Fibroblast of villous mesenchyme (primary cell): ENCODE data around the gene MAEA. TPM values are rescaled to one million over a fixed set of nuclear protein-coding genes. Genes with fewer than 3 reads are reported as not detected.

Experiments used
- DNase-seq: peaks from one replicate; pipeline ENCODE4 v3.0.0-alpha.2; 2010; ENCODE audit warnings: low read depth
- H3K4me3 ChIP-seq: 2 replicates; pipeline ENCODE4 v1.5.1; 2011; ENCODE audit warnings: low read depth, mild to moderate bottlenecking, low read length
- total RNA-seq: library from RNA; depleted of rRNA; stranded (reverse); fragments of >200 nt; gene quantifications from 2 replicates; pipeline ENCODE4 v1.2.3, GENCODE V29; 2012
- TF ChIP-seq, protein P1 (sequence below): IDR thresholded peaks from 2 replicates; pipeline ENCODE4 v1.5.1; 2012; ENCODE audit warnings: low read depth, mild to moderate bottlenecking, low read length; ENCODE audit not compliant: insufficient read depth

Gene MAEA
- total RNA-seq, 1 donor, result 59.6 TPM

DNA sequence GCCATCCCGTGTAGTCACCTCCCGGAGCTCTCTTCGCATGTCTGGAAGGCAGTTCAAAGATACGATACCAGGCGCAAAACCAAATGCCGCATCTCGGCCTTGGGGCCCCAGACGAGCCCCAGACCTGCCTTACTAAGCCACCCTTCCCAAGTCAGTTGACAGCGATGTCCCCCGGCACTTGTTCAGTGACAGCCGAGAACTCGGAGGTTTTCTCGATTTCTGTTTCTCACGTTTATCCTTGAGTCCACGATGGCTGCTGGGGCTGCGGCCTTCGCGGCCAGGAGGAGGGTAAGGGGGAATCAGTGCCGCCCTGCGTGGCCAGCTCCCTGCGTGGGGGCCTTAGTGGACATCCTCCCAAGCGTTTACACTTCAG is 7.3 kb downstream of the MAEA start:
- TF ChIP-seq, protein P1, sequence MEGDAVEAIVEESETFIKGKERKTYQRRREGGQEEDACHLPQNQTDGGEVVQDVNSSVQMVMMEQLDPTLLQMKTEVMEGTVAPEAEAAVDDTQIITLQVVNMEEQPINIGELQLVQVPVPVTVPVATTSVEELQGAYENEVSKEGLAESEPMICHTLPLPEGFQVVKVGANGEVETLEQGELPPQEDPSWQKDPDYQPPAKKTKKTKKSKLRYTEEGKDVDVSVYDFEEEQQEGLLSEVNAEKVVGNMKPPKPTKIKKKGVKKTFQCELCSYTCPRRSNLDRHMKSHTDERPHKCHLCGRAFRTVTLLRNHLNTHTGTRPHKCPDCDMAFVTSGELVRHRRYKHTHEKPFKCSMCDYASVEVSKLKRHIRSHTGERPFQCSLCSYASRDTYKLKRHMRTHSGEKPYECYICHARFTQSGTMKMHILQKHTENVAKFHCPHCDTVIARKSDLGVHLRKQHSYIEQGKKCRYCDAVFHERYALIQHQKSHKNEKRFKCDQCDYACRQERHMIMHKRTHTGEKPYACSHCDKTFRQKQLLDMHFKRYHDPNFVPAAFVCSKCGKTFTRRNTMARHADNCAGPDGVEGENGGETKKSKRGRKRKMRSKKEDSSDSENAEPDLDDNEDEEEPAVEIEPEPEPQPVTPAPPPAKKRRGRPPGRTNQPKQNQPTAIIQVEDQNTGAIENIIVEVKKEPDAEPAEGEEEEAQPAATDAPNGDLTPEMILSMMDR, result no peak
- H3K4me3 ChIP-seq, result no peak overlapping the region
- no peak for DNase-seq

DNA sequence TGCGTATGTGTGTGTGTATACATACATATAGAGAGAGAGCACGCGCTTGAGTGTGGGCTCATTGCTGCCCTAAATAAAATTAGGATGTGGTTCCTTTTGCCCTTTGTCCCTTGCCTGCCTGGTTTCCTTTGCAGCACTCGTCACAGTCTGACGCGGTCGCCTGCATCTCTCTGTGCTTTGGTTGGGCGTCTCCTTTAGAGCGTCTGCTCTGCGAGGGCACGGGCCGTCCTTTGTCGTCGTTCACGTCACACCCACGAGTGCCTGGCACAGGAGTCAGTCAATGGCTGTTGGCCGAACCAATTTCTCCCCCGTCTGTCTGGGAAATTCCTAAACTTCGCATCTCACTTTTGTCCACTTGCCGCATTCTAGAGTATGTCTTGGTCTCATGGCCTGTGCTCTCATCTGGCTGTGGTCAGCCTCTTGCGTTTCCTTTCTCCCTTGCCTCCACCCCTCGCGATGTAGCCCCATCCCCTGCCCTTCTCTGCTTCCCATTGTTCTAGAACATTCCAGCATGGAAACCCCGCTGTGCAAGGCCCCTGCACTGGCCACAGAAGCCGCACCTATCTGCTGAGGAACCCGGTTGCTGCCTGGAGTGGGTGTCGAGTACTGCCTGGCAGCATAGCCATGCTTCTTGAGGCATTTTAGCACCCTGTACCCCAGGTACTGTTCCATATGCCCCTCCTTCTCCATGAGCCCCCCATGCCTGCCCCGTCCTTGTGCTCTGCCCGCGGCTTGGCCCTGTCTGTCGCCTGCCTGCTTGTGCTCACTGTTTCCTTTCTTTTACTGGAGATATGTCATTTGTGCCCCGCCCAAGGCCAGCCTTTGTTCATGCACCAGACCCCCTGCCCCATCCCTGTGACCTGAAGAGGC is 8.0 kb downstream of the MAEA start:
- DNase-seq, result no peak
- no peak overlapping the region for H3K4me3 ChIP-seq
- TF ChIP-seq, protein P1, result no peak

DNA sequence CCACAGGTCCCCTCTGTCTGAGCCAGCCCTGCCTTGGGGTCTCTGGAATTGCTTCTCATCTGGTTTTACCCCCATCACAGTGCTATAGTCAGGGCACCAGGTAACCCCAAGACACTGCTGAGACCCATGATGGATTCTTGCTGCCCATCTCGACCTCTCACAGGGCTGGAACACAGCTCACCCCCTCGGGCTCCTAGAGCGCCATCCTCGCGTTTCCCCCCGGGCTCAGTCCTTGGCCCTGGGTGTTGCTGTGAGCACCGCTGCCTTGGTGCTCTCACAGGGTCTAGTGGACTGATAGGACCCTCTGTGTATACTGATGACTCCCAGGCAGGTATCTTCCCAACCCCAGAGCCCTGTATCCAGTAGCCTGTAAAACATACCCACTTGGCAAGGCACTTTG is 8.8 kb downstream of the MAEA start:
- DNase-seq, result no peak
- no peak overlapping the region for H3K4me3 ChIP-seq
- TF ChIP-seq, protein P1, result no peak

DNA sequence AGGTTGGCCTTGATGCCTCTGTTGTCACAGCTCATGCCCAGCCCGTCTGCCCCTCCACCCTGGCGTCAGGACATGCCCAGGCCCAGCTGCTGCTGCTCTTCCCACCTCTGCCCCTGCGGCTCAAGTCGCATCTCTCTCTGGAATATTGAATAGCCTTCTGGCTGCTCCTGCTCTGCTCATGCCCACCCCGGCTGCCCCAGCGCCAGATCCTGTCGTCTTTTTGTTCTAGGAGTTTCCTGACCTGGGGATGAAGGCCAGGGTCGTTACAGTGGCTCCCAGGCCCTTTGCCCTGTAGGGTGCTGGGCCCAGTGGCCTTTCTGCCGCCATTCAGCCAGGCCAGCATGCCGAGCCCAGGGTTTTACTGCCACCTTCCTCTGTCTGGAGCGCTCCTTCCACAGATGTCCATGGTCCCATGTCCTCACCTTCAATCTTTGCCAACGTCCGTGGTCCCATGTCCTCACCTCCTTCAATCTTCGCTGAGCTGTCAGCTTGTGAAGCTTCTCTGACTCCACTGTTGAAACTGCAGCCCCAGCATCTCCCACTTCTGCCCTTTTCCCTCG is 9.7 kb downstream of the MAEA start:
- TF ChIP-seq, protein P1, result no peak
- H3K4me3 ChIP-seq, result no peak overlapping the region
- DNase-seq, result no peak

DNA sequence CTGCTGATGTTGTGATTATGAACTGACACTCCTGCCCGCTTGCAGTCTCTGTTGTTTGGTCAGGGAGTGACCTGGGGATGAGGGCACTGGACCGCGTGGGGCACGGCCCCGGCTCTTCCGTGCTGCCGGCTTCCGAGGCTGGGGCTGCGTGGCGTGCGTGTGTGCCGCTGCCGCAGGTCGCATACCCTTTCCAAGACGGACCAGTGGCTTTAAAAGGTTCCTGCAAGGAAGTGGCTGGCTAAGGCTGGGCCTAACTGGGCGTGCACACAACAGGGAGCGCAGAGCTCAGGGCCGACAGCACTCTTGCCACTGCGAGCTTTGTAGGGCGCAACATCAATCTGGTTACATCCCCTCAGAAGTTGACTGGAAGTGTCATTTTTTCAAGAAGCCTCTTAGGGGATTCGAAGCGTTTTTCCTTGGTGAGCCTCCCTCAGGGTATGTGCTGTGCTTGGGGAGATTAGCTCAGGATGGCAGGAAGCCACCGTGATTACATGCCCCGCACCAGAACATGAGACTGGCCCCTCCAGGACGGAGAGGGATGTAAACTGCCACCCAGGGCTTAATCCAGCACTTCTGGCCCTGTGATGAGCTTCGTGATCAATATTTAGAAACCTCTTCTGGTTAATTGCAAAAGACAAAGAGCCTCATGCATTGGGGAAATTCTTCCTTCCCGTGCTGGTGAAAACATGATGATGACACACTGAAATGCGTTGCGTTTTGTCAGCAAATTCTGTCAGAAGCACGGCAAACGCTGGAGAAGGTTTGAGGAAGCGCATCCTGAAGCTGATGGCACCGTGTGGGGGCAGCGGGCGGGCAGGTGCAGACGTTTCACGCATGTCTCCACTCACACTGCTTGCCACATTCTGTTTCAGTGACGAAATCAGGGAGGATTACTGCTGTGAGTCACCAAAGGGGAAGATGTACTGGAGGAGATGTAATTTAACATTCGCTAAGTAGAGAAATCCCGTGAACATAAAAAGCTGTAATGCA is 11.1 kb downstream of the MAEA start:
- H3K4me3 ChIP-seq, result no peak overlapping the region
- peak; percentile 95 for DNase-seq
- TF ChIP-seq, protein P1, result no peak

DNA sequence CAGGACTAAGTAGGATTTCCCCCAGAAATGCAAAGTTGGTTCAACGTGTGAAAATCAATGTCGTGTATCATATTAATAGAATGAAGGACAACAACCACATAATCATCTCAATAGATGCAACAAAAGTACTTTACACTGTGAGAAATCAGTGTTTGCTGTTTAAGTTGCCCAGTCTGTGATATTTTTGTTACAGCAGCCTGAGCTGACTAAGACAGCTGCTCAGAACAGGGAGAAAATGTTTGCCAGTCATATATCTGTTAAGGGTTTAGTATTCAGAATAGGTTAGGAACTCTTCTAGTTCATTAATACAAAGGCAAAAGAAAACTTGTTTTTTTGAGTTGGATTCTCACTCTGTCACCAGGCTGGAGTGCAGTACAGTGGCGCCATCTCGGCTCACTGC is 12.5 kb downstream of the MAEA start:
- no peak for DNase-seq
- no peak overlapping the region for H3K4me3 ChIP-seq
- TF ChIP-seq, protein P1, result no peak
